Measurements from ENCODE around the gene USB1.

The USB1 gene

GRCh38 chr16:57967916-57968315 lies 33.3 kb upstream of the USB1 start:
- Histone ChIP-seq H3K36me3 (ENCODE audit: control insufficient read depth in 2 of 2, insufficient read depth in 1 of 2, low read length in 2 of 2) (no peaks in the 10 kb centered on the region), H3K9me3 (ENCODE audit: control insufficient read depth, insufficient read depth, low read depth, low read length) (no peaks in the 10 kb centered on the region), H3K27ac (ENCODE audit: extremely low read depth, low read depth, low read length) (no peak overlapping the region), H3K4me3 (ENCODE audit: low read depth, low read length) (no peak overlapping the region), H3K4me1 (ENCODE audit: control insufficient read depth, insufficient read depth, low read length) (no peaks in the 10 kb centered on the region)
- no peak for TF ChIP-seq MEIS1 (CRISPR knock-in tag; IDR thresholded peaks at IDR 0.05; ENCODE audit: borderline replicate concordance)
- no peak for TF ChIP-seq ZNF239 (tag by site-specific recombination; IDR thresholded peaks at IDR 0.05)
- no peak for TF ChIP-seq ZSCAN5A (tag by site-specific recombination; IDR thresholded peaks at IDR 0.05)
- no peak for TF ChIP-seq ZNF544 (tag by site-specific recombination; IDR thresholded peaks at IDR 0.05)
- no peak for TF ChIP-seq IKZF3 (tag by site-specific recombination; IDR thresholded peaks at IDR 0.05)
- no peak for TF ChIP-seq KLF1 (tag by site-specific recombination; IDR thresholded peaks at IDR 0.05)
- TF ChIP-seq ZNF555 (tag by site-specific recombination; conservative IDR thresholded peaks at IDR 0.05), result no peak
- TF ChIP-seq ZNF560 (tag by site-specific recombination; IDR thresholded peaks at IDR 0.05; ENCODE audit: borderline replicate concordance), result no peak
- TF ChIP-seq ZNF184 (tag by site-specific recombination; IDR thresholded peaks at IDR 0.05), result no peak
- TF ChIP-seq ELK4 (IDR thresholded peaks at IDR 0.05; ENCODE audit: borderline replicate concordance, low read depth, low read length), result no peak
- CTCF ChIA-PET, result no interaction called here
- POLR2A ChIA-PET, result interaction anchor here (0.6 kb wide), 1 partner anchor 161 kb away, joined by 4 read pairs; the partner anchor contains the start of gene CFAP20

- ChIA-PET POLR2A (no interaction called here), CTCF (interaction anchor here (1.2 kb wide), 1 partner anchor 328 kb away, joined by 5 read pairs; no protein-coding TSS in a partner anchor)
- Histone ChIP-seq H3K9me3 (ENCODE audit: control insufficient read depth, insufficient read depth, low read depth, low read length) (no peaks in the 10 kb centered on the region), H3K4me3 (ENCODE audit: low read depth, low read length) (no peak overlapping the region), H3K36me3 (ENCODE audit: control insufficient read depth in 2 of 2, insufficient read depth in 1 of 2, low read length in 2 of 2) (no peaks in the 10 kb centered on the region), H3K27ac (ENCODE audit: extremely low read depth, low read depth, low read length) (no peak overlapping the region), H3K4me1 (ENCODE audit: control insufficient read depth, insufficient read depth, low read length) (no peaks in the 10 kb centered on the region)
- no peak for TF ChIP-seq ZNF501 (tag by site-specific recombination; IDR thresholded peaks at IDR 0.05)
- TF ChIP-seq GLIS2 (tag by site-specific recombination; IDR thresholded peaks at IDR 0.05), result no peak
- no peak for TF ChIP-seq ZNF18 (tag by site-specific recombination; IDR thresholded peaks at IDR 0.05)
- no peak for TF ChIP-seq ZNF211 (tag by site-specific recombination; IDR thresholded peaks at IDR 0.05; ENCODE audit: low read depth)
- no peak for TF ChIP-seq HOXA7 (CRISPR knock-in tag; IDR thresholded peaks at IDR 0.05; ENCODE audit: borderline replicate concordance)
- TF ChIP-seq PRDM10 (tag by site-specific recombination; IDR thresholded peaks at IDR 0.05), result no peak
- no peak for TF ChIP-seq ZNF707 (tag by site-specific recombination; IDR thresholded peaks at IDR 0.05)
- TF ChIP-seq ZNF114 (tag by site-specific recombination; IDR thresholded peaks at IDR 0.05), result no peak
- TF ChIP-seq KLF8 (tag by site-specific recombination; IDR thresholded peaks at IDR 0.05), result no peak
- TF ChIP-seq ZNF791 (tag by site-specific recombination; IDR thresholded peaks at IDR 0.05), result no peak
- no peak for TF ChIP-seq ZNF311 (tag by site-specific recombination; IDR thresholded peaks at IDR 0.05; ENCODE audit: borderline replicate concordance)
- no peak for TF ChIP-seq ZNF645 (tag by site-specific recombination; IDR thresholded peaks at IDR 0.05)
- no peak for TF ChIP-seq GLI4 (tag by site-specific recombination; IDR thresholded peaks at IDR 0.05)
- TF ChIP-seq PRDM4 (tag by site-specific recombination; IDR thresholded peaks at IDR 0.05), result no peak
Observed at GRCh38 chr16:57969451-57970123, 31.6 kb upstream of the USB1 start.

All from HEK293 (cell line).